GM12892 (cell line): Measurements from ENCODE around the gene RAET1G.
"Not testable (repeated sequence)": the region's sequence is repeated elsewhere in the genome, so short reads cannot be mapped to it uniquely, and the experiment has no call there.

Experiments
- POLR2A ChIP-seq: IDR thresholded peaks from 2 replicates; pipeline ENCODE4 v1.6.1; 2011; ENCODE audit warnings: low read depth, low read length, control low read depth
- POLR2AphosphoS5 ChIP-seq: IDR thresholded peaks from 2 replicates; pipeline ENCODE4 v1.6.1; 2011; ENCODE audit warnings: low read depth, low read length, control low read depth
- TAF1 ChIP-seq: IDR thresholded peaks from 2 replicates; pipeline ENCODE4 v1.6.1; 2011; ENCODE audit warnings: low read depth, mild to moderate bottlenecking, control low read depth, low read length, borderline replicate concordance

DNA sequence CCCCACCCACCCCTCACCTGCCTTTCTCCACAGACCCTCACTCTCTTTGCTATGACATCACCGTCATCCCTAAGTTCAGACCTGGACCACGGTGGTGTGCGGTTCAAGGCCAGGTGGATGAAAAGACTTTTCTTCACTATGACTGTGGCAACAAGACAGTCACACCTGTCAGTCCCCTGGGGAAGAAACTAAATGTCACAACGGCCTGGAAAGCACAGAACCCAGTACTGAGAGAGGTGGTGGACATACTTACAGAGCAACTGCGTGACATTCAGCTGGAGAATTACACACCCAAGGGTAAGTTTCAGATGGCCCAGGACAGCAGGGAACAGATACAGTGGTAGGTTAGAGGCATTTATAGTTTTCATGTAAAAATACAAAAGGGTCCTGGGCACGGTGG lies 22.4 kb upstream of the RAET1G start:
- TF ChIP-seq POLR2A, POLR2AphosphoS5, TAF1: not testable (repeated sequence)
